ENCODE data around the gene UQCC2.

UQCC2 gene

GRCh38 chr6:33686225-33686924 is 25.1 kb downstream of the UQCC2 start:
- Histone ChIP-seq H3K4me3 (ENCODE audit: low read depth, low read length) (no peak overlapping the region), H3K27ac (no peak overlapping the region), H3K9me3 (ENCODE audit: severe bottlenecking) (no peaks in the 10 kb centered on the region), H3K27me3 (ENCODE audit: insufficient read depth, low read depth, severe bottlenecking) (no peaks in the 10 kb centered on the region), H3K36me3 (peaks cover 94% of the 10 kb centered on the region)
- no peak for DNase-seq
- no peak for TF ChIP-seq CTCF (IDR thresholded peaks at IDR 0.05; ENCODE audit: low read depth, low read length)

GRCh38 chr6:33685411-33686224 is 25.9 kb downstream of the UQCC2 start:
- Histone ChIP-seq H3K27me3 (ENCODE audit: insufficient read depth, low read depth, severe bottlenecking) (no peaks in the 10 kb centered on the region), H3K4me3 (ENCODE audit: low read depth, low read length) (no peak overlapping the region), H3K27ac (no peak overlapping the region), H3K9me3 (ENCODE audit: severe bottlenecking) (no peaks in the 10 kb centered on the region), H3K36me3 (peaks cover 93% of the 10 kb centered on the region)
- DNase-seq = no peak
- TF ChIP-seq CTCF (IDR thresholded peaks at IDR 0.05; ENCODE audit: low read depth, low read length) = no peak

GRCh38 chr6:33684983-33685382 is 26.5 kb downstream of the UQCC2 start:
- H3K36me3 ChIP-seq = peaks cover 95% of the 10 kb centered on the region

GRCh38 chr6:33684428-33684896 is 27.0 kb downstream of the UQCC2 start:
- peaks cover 95% of the 10 kb centered on the region for H3K36me3 ChIP-seq
- TF ChIP-seq CTCF (IDR thresholded peaks at IDR 0.05; ENCODE audit: low read depth, low read length) = no peak

More at GRCh38 chr6:33684983-33685382, 26.5 kb downstream of the UQCC2 start:
- H3K27ac ChIP-seq = no peak overlapping the region
- no peak for DNase-seq
- H3K27me3 ChIP-seq (ENCODE audit: insufficient read depth, low read depth, severe bottlenecking) = no peaks in the 10 kb centered on the region
- H3K9me3 ChIP-seq (ENCODE audit: severe bottlenecking) = no peaks in the 10 kb centered on the region
- no peak overlapping the region for H3K4me3 ChIP-seq (ENCODE audit: low read depth, low read length)
- TF ChIP-seq CTCF (IDR thresholded peaks at IDR 0.05; ENCODE audit: low read depth, low read length) = no peak

GRCh38 chr6:33683576-33684427 is 27.7 kb downstream of the UQCC2 start:
- DNase-seq = no peak
- Histone ChIP-seq H3K36me3 (peaks cover 95% of the 10 kb centered on the region), H3K27me3 (ENCODE audit: insufficient read depth, low read depth, severe bottlenecking) (no peaks in the 10 kb centered on the region), H3K4me3 (ENCODE audit: low read depth, low read length) (no peak overlapping the region), H3K9me3 (ENCODE audit: severe bottlenecking) (no peaks in the 10 kb centered on the region), H3K27ac (no peak overlapping the region)
- TF ChIP-seq CTCF (IDR thresholded peaks at IDR 0.05; ENCODE audit: low read depth, low read length) = no peak

More at GRCh38 chr6:33684428-33684896, 27.0 kb downstream of the UQCC2 start:
- DNase-seq = no peak
- Histone ChIP-seq H3K27me3 (ENCODE audit: insufficient read depth, low read depth, severe bottlenecking) (no peaks in the 10 kb centered on the region), H3K9me3 (ENCODE audit: severe bottlenecking) (no peaks in the 10 kb centered on the region), H3K27ac (no peak overlapping the region), H3K4me3 (ENCODE audit: low read depth, low read length) (no peak overlapping the region)

All from WERI-Rb-1 (cell line).